H7 (cell line): ENCODE results near the gene GTF2H2C. TPM values are rescaled to one million over a fixed set of nuclear protein-coding genes. Genes with fewer than 3 reads are reported as not detected.
"Not testable (repeated sequence)": the region's sequence is repeated elsewhere in the genome, so short reads cannot be mapped to it uniquely, and the experiment has no call there.

ENCODE experiments used
- DNase-seq: peaks from one replicate; pipeline ENCODE4 v3.0.0; 2012
- H3K27me3 ChIP-seq: 2 replicates; pipeline ENCODE4 v1.6.0; 2011; ENCODE audit warnings: mild to moderate bottlenecking, low read length; ENCODE audit not compliant: control insufficient read depth, insufficient read depth
- H3K36me3 ChIP-seq: replicated peaks from 2 replicates; pipeline ENCODE4 v1.5.1; 2011; ENCODE audit warnings: low read length; ENCODE audit not compliant: control insufficient read depth, insufficient read depth
- H3K4me3 ChIP-seq: 2 replicates; pipeline ENCODE4 v1.5.1; 2011; ENCODE audit warnings: low read depth, mild to moderate bottlenecking, control low read depth, low read length, moderate library complexity; ENCODE audit not compliant: insufficient read depth
- total RNA-seq: library from RNA; depleted of rRNA; stranded (reverse); fragments of >200 nt; shearing (Covaris generic); gene quantifications from 2 replicates; pipeline ENCODE4 v1.2.3, GENCODE V29; 2014; rRNA removed

Gene GTF2H2C
- total RNA-seq, result 59.2 and 61.4 TPM in 2 replicates

DNA sequence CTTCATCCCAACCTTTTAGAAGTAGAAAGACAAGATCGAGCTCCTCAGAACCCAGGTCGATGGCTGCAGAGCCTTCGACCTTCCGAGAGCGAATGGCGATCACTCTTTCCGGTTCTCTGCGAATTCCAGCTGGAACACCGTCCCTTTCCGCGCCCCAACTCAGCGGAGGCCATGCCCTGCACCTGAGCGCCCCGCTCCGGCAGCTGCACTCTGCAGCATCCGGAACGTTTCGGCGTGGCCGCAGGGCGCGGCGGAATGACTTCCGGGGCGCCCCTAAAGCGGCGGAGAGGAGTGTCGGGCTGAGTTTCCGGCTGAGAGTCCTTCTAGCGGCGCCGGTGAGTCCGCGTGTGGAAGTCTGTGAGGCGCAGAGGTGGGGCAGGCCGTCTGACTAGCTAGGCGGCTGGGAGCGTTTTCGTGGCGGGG, at the start of gene GTF2H2C:
Gene GTF2H2C, plus strand, starts transcription at position 284 of the 423 bp plus-strand sequence. CDS start 4,942 bp downstream, outside the sequence.
- peak within 1 kb of the TSS; percentile 47 for H3K4me3 ChIP-seq
- DNase-seq, H3K36me3 ChIP-seq, H3K27me3 ChIP-seq: not testable (repeated sequence)

DNA sequence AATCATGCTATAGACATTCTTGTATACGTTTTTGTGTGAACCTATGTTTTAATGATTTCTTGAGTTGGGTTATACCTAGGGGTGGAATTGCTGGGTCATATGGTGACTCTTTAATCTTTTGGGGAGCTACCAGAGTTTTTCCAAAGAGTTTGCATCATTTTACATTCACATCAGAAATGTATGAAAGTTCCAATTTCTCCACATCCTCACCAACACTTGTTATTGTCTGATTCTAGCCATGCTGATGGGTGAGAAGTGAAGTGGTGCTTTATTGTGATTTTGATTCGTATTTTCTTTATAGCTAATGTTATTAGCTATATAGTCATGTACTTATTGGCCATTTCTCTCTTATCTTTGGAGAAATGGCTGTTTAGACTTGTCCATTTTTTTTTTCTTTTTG, 49.3 kb upstream of the GTF2H2C start:
- no peak overlapping the region for H3K4me3 ChIP-seq
- DNase-seq, result no peak
- H3K27me3 ChIP-seq, result no peaks in the 10 kb centered on the region
- H3K36me3 ChIP-seq, result peaks cover 9% of the 10 kb centered on the region

DNA sequence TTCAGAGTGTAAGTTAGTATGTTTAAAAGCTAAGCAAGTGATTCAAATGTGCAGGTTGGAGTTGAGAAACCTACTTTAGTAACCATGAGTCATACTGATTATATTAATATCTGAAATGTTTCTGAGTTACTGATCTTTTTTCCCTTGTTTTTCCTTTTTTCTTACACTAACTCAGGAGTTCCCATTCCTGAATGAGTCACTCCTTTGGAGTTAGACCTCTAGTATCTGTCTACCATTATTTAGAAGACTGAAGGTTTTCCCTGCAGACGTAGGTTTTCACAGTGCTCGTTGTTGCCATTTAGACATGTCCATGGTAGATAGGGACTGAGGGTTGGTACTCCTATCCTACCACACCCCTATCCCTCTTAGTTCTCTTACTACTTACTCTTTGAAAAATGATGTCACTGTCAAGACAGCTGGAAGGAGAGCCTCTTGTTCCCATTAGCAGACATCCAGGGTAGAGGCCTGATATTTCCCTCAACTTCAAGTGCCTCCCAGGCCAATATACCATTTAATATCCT, 47.2 kb upstream of the GTF2H2C start:
- Histone ChIP-seq H3K4me3 (no peak overlapping the region), H3K27me3 (no peaks in the 10 kb centered on the region), H3K36me3 (peaks cover 3% of the 10 kb centered on the region)
- DNase-seq, result no peak

DNA sequence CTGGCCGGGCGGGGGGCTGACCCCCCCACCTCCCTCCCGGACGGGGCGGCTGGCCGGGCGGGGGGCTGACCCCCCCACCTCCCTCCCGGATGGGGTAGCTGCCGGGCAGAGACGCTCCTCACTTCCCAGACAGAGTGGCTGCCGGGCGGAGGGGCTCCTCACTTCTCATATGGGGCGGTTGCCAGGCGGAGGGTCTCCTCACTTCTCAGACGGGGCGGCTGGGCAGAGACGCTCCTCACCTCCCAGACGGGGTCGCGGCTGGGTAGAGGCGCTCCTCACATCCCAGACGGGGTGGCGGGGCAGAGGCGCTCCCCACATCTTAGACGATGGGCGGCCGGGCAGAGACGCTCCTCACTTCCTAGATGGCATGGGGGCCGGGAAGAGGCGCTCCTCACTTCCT, 44.4 kb upstream of the GTF2H2C start:
- H3K27me3 ChIP-seq, H3K4me3 ChIP-seq, DNase-seq, H3K36me3 ChIP-seq: not testable (repeated sequence)

DNA sequence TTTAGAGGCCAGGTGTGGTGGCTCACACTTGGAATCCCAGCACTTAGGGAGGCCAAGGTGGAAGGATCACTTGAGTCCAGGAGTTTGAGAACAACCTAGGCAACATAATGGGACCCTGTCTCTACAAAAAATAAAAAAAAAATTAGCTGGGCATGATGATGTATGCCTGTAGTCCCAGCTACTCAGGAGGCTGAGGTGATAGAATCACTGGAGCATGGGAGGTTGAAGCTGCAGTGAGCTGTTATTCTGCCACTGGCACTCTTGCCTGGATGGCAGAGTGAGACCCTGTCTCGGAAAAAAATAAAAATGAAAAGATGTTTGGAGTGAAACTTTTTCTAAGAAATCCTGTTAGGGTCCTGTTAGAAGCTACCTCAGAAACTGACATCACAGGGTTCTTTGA, 43.2 kb upstream of the GTF2H2C start:
- H3K36me3 ChIP-seq, result no peaks in the 10 kb centered on the region; the same call in 1 of the 2 replicates
- H3K27me3 ChIP-seq, result no peaks in the 10 kb centered on the region
- no peak for DNase-seq

DNA sequence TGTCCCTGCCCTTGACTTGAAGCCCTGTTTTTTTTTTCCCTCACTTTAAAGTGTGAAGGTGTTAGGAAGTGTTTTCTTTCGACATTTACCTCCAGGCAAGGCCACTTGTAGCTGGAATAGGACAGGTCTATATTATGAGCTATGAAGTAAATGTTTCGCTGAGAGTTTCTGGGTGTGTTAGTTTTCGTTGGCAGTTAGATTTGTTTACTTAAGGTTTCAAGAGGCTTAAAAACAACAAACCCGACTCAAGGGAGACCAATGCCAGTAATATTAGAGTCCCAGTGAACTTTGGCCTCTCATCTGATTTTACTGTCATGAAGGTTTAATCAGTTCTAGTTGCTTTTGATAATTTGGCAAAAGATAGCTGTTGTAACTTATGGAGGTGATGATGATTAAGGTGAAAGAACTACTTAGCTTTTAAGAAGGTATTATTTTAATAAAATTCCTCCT, 42.2 kb upstream of the GTF2H2C start:
- Histone ChIP-seq H3K36me3 (no peaks in the 10 kb centered on the region; the same call in 1 of the 2 replicates), H3K4me3 (no peak overlapping the region), H3K27me3 (no peaks in the 10 kb centered on the region)
- DNase-seq, result no peak

More for the DNA sequence above, 43.2 kb upstream of the GTF2H2C start:
- H3K4me3 ChIP-seq, result no peak overlapping the region

DNA sequence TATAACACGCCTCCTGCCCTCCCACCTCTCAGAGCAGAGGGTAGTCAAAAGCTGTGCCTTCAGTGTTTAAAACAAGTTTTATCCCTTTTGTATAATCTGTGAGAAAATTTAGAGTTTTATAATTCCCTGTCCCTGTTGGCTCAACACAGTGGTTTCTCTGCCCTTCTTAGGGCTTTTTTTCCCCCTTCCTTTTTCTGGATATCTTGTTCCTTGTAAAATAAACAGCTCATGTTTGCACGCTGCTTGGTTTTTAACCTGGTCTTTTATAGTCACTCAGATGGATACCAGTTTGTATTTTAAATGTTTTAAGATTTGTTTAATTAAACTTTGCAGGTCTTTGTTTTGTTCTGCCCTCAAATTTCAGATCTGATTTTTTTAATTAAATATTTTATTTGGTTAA, 40.7 kb upstream of the GTF2H2C start:
- DNase-seq, result no peak
- Histone ChIP-seq H3K4me3 (no peak overlapping the region), H3K36me3 (no peaks in the 10 kb centered on the region), H3K27me3 (no peaks in the 10 kb centered on the region)

DNA sequence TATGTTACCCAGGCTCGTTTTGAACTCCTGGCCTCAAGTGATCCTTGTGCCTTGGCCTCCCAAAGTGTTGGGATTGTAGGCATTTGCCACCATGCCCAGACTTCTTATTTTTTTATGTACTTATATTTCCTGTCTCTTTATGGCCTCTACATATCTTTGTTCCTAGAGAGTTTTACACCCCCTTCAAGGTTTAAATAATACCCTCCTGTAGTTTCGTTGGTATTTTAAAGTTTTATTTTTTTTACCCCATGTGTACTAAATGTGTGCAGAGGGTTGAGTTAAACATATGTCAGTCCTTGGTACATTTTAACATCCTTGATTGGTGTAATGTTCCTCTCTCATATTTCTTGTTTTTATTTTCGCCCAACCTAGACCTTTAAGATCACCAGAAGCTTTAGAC, 38.0 kb upstream of the GTF2H2C start:
- DNase-seq, result no peak
- Histone ChIP-seq H3K27me3 (no peaks in the 10 kb centered on the region), H3K36me3 (no peaks in the 10 kb centered on the region; the same call in none of the 2 replicates), H3K4me3 (no peak overlapping the region)

DNA sequence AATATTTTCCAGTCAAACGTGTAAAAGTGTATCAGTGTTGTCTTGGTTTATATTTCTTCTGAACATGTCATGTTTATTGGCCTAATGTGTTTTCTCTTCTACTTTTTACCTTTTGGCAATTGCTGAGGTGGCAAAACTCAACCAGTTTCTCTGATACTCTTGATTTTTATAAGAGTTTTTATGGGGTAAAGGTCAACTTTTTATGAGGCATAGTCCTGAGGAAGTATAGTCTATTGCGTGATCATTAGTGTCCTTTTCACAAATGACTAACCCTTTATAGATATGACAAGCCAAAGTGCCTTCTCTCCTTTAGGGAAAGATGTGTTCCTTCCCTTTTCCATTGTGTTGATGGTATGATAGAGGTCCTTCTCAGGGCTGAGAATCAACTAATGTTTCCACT, 34.5 kb upstream of the GTF2H2C start:
- DNase-seq, result no peak
- H3K27me3 ChIP-seq, result no peaks in the 10 kb centered on the region
- H3K36me3 ChIP-seq, result no peaks in the 10 kb centered on the region; the same call in none of the 2 replicates
- no peak overlapping the region for H3K4me3 ChIP-seq

DNA sequence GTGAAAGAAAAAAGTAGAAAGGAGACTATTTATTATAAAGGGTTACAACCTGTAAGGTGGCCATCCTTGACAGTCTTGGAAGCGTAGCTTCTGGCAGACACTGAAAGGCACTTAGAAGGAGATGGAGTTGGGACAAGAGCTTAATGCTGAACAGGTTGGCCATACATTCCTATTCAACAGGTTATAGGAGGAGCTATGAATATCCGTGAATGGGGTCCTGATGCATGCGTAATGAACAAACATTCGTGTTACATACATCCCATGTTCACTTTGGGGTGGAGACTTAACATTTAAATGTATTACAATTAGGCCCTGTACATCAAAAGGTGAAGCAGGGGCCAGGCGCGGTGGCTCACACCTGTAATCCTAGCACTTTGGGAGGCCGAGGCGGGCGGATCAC, 33.3 kb upstream of the GTF2H2C start:
- DNase-seq, result no peak
- Histone ChIP-seq H3K27me3 (no peaks in the 10 kb centered on the region), H3K36me3 (no peaks in the 10 kb centered on the region; the same call in none of the 2 replicates), H3K4me3 (no peak overlapping the region)

DNA sequence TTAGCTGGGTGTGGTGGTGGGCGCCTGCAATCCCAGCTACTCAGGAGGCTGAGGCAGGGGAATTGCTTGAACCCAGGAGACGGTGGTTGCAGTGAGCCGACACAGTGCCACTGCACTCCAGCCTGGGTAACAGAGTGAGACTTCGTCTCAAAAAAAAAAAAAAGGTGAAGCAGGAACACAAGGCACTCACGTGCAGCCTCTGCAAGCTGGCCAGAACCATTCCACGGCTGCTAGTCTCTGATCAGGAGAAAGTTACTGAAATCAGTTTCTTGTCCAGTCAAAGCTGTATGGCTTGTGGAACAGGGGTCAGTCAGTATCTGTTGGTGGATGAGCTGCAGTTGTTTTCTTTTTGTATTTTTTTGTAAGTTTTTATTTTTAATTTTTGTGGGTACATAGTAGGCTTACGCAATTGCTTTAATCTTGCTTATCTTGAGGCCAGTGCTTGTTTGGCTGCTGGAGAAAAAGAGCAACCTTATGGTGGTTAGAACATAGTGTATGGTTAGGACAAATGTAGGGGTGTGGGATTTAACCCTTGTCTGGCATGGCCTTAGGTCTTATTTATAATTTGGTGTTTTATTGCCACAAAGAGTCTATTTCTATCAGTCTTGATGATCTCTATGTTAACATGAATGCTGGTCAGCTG, 32.7 kb upstream of the GTF2H2C start:
- H3K36me3 ChIP-seq, result no peaks in the 10 kb centered on the region; the same call in none of the 2 replicates
- H3K4me3 ChIP-seq, result no peak overlapping the region
- no peaks in the 10 kb centered on the region for H3K27me3 ChIP-seq
- DNase-seq, result no peak

DNA sequence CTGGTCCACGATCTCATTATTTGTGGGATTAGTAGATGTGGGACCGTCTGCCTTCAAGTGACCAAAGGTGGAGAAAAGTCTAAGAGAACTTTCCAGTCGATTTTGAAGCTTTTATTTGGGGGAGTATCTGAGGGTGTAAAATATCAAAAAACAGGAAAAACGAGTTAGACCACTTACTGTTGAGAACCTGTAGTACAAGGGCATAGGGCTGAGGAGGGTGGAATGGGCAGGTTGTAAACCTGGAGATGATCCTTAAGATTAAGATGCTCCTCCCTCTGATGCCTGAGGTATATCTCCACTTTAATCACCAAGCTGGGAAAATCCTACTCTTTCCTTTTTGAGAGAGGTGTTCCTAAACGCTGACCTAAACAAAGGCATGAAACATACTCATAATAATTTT, 32.0 kb upstream of the GTF2H2C start:
- Histone ChIP-seq H3K27me3 (no peaks in the 10 kb centered on the region), H3K36me3 (no peaks in the 10 kb centered on the region; the same call in none of the 2 replicates), H3K4me3 (no peak overlapping the region)
- DNase-seq, result peak; percentile 24

DNA sequence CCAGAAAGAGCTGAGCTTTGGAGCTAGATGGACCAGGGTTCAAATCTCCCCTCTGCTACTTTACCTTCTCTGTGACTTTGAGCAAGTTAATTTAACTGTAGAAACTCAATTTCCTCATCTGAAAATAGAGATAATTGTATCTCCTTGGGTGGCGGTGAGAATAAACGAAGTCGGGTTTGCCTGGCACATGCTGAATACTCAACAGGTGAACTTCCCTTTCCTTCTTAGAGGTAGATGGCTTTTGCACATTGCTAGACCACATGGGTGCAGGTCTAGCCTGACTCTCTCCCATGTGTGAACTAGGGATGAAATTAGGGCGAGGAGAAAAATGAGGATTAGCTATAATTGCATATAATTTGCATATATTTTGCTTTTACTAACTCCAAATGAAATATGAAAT, 31.4 kb upstream of the GTF2H2C start:
- Histone ChIP-seq H3K4me3 (no peak overlapping the region), H3K36me3 (no peaks in the 10 kb centered on the region; the same call in none of the 2 replicates), H3K27me3 (no peaks in the 10 kb centered on the region)
- no peak for DNase-seq

DNA sequence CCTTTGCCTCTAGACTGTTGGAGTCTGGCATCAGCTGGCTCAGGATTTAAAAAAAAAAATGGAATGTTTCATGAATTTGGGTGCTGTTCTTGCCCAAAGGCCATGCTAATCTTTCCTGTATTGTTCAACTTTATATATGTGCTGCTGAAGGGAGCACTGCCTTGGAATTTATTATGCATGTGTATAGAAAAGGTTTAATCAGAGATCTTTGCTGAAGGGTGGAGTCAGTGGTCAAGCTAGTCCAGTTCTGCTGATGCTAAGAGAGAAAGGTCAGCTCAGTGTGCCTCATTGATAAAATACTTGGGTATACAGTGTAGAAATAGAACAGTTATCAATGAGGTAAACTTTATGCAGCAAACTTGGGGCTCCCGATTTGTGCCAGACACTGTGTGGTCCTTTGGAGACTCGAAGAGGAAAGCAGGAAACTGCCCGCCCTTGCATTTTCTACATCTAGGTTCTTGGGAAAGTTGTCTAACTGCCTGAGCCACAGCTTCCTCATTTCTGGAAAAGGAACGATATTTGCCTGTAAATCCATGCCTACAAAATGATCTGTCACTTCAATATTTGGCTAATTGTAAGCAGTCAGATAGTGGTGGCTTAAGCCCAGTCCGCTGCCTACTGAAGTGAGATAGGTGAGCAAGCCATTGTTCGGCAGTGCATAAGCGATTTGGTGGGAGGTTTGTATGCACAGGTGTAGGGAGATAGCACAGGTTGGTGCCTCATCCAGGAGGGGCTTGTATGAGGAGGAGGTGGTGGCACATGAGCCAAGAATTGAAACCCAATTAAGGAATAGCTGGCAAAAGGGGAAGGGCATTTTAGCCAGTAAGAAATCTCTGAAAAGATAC, 29.2 kb upstream of the GTF2H2C start:
- DNase-seq, result no peak
- Histone ChIP-seq H3K27me3 (no peaks in the 10 kb centered on the region), H3K4me3 (no peak overlapping the region), H3K36me3 (no peaks in the 10 kb centered on the region; the same call in 1 of the 2 replicates)

DNA sequence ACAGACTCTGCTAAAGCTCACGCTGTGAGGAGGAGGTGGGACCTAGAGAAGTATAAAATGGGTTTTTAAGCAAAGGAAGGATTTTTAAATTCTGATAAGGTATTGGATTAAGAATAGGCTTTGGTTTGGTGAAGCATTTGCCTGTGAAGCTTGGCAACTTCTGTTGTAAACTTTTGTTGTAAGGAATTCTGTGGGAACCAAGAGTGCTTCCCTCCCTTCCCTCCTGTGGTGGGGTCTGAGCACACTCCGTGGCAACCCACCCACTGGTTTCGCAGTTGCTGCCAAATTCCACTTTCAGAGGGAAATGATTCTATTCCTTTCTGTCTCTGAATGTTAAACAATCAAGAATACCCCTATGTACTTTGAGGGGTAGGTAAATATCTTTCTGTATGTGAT, 28.6 kb upstream of the GTF2H2C start:
- DNase-seq, result peak; percentile 23
- Histone ChIP-seq H3K36me3 (no peaks in the 10 kb centered on the region; the same call in 1 of the 2 replicates), H3K27me3 (no peaks in the 10 kb centered on the region), H3K4me3 (no peak overlapping the region)
